Eye (tissue), 1 donor: Measurements from ENCODE around the gene MT1F.
"Not testable (repeated sequence)": the region's sequence is repeated elsewhere in the genome, so short reads cannot be mapped to it uniquely, and the experiment has no call there.

ENCODE experiments used
- DNase-seq: peaks from one replicate; pipeline ENCODE4 v3.0.0-alpha.2; 2015

The MT1F gene

GRCh38 chr16:56645838-56646237, 11.9 kb upstream of the MT1F start:
- DNase-seq = no peak

GRCh38 chr16:56647641-56648431, 9.9 kb upstream of the MT1F start:
- no peak for DNase-seq

GRCh38 chr16:56649271-56649670, 8.5 kb upstream of the MT1F start:
- DNase-seq = no peak

GRCh38 chr16:56649820-56650219, 7.9 kb upstream of the MT1F start:
- DNase-seq = no peak

- DNase-seq = no peak
Measured at GRCh38 chr16:56651586-56651985, 6.2 kb upstream of the MT1F start, which contains the start of gene MT1B. Gene MT1B, plus strand, starts transcription at chr16:56651886. Its CDS starts 68 bp downstream, at chr16:56651954.

- no peak for DNase-seq
Measured at GRCh38 chr16:56652600-56652999, 5.2 kb upstream of the MT1F start.

- DNase-seq = no peak
Measured at GRCh38 chr16:56653218-56653617, 4.5 kb upstream of the MT1F start.

GRCh38 chr16:56658327-56658875, 642 bp downstream of the MT1F start:
- no peak for DNase-seq

GRCh38 chr16:56662357-56663354, 4.9 kb downstream of the MT1F start:
- no peak for DNase-seq

- DNase-seq = no peak
Measured at GRCh38 chr16:56664506-56664905, 6.7 kb downstream of the MT1F start.

- not testable (repeated sequence) for DNase-seq
Measured at GRCh38 chr16:56665286-56666261, 7.8 kb downstream of the MT1F start.

GRCh38 chr16:56667581-56668571, 10.1 kb downstream of the MT1F start, which contains the start of gene MT1G:
Gene MT1G, minus strand, starts transcription at chr16:56668065. Its CDS starts 72 bp downstream, at chr16:56667993.
- DNase-seq = no peak

- DNase-seq = no peak
Measured at GRCh38 chr16:56669005-56669839, 11.5 kb downstream of the MT1F start, which contains the start of gene MT1H. Gene MT1H, plus strand, starts transcription at chr16:56669814. Its CDS starts 71 bp downstream, at chr16:56669885.

- no peak for DNase-seq
Measured at GRCh38 chr16:56669840-56670619, 12.3 kb downstream of the MT1F start.

GRCh38 chr16:56670620-56670934, 12.8 kb downstream of the MT1F start:
- DNase-seq = no peak

- DNase-seq = not testable (repeated sequence)
Measured at GRCh38 chr16:56671691-56672090, 13.9 kb downstream of the MT1F start.

- DNase-seq = not testable (repeated sequence)
Measured at GRCh38 chr16:56672171-56672570, 14.4 kb downstream of the MT1F start.

- no peak for DNase-seq
Measured at GRCh38 chr16:56672761-56673536, 15.2 kb downstream of the MT1F start.
